ENCODE measurements around the gene MAML3.

Gene MAML3

GRCh38 chr4:139863531-139863930, 290.5 kb downstream of the MAML3 start:
- no peak for DNase-seq (ENCODE audit: low spot score)

- no peak for DNase-seq (ENCODE audit: low spot score)
Measured at GRCh38 chr4:139861471-139861870, 292.5 kb downstream of the MAML3 start.

- DNase-seq (ENCODE audit: low spot score): no peak
Measured at GRCh38 chr4:139860435-139861024, 293.5 kb downstream of the MAML3 start.

GRCh38 chr4:139859876-139860275, 294.1 kb downstream of the MAML3 start:
- no peak for DNase-seq (ENCODE audit: low spot score)

- DNase-seq (ENCODE audit: low spot score): no peak
Measured at GRCh38 chr4:139858436-139859205, 295.4 kb downstream of the MAML3 start.

- DNase-seq (ENCODE audit: low spot score): no peak
Measured at GRCh38 chr4:139857977-139858376, 296.0 kb downstream of the MAML3 start.

GRCh38 chr4:139857021-139857420, 297.0 kb downstream of the MAML3 start:
- no peak for DNase-seq (ENCODE audit: low spot score)

GRCh38 chr4:139854668-139855403, 299.1 kb downstream of the MAML3 start:
- DNase-seq (ENCODE audit: low spot score): no peak

GRCh38 chr4:139853309-139853708, 300.7 kb downstream of the MAML3 start:
- no peak for DNase-seq (ENCODE audit: low spot score)

GRCh38 chr4:139852612-139853269, 301.2 kb downstream of the MAML3 start:
- DNase-seq (ENCODE audit: low spot score): no peak

GRCh38 chr4:139851639-139852038, 302.3 kb downstream of the MAML3 start:
- no peak for DNase-seq (ENCODE audit: low spot score)

GRCh38 chr4:139851133-139851532, 302.9 kb downstream of the MAML3 start:
- DNase-seq (ENCODE audit: low spot score): no peak

GRCh38 chr4:139849219-139849618, 304.8 kb downstream of the MAML3 start:
- no peak for DNase-seq (ENCODE audit: low spot score)

GRCh38 chr4:139848028-139848427, 306.0 kb downstream of the MAML3 start:
- DNase-seq (ENCODE audit: low spot score): no peak

GRCh38 chr4:139847602-139848001, 306.4 kb downstream of the MAML3 start:
- DNase-seq (ENCODE audit: low spot score): no peak

- DNase-seq (ENCODE audit: low spot score): no peak
Measured at GRCh38 chr4:139846766-139847165, 307.2 kb downstream of the MAML3 start.

- DNase-seq (ENCODE audit: low spot score): no peak
Measured at GRCh38 chr4:139845453-139846093, 308.4 kb downstream of the MAML3 start.

GRCh38 chr4:139844459-139845036, 309.4 kb downstream of the MAML3 start:
- DNase-seq (ENCODE audit: low spot score): no peak

- DNase-seq (ENCODE audit: low spot score): no peak
Measured at GRCh38 chr4:139844057-139844456, 309.9 kb downstream of the MAML3 start.

- no peak for DNase-seq (ENCODE audit: low spot score)
Measured at GRCh38 chr4:139843641-139844040, 310.3 kb downstream of the MAML3 start.

- DNase-seq (ENCODE audit: low spot score): no peak
Measured at GRCh38 chr4:139841464-139842195, 312.4 kb downstream of the MAML3 start.
